Islet of Langerhans (tissue), 1 donor: Measurements from ENCODE around the gene HSPB6.
"Not testable (repeated sequence)": the region's sequence is repeated elsewhere in the genome, so short reads cannot be mapped to it uniquely, and the experiment has no call there.

Source experiments
- FAIRE-seq: peaks from one replicate; lab custom pipeline; 2011; peaks lifted over from hg19 to GRCh38; lab: Jason Lieb, UNC

The HSPB6 gene

GRCh38 chr19:35729763-35730162, 27.1 kb downstream of the HSPB6 start:
- FAIRE-seq: no peak

DNA sequence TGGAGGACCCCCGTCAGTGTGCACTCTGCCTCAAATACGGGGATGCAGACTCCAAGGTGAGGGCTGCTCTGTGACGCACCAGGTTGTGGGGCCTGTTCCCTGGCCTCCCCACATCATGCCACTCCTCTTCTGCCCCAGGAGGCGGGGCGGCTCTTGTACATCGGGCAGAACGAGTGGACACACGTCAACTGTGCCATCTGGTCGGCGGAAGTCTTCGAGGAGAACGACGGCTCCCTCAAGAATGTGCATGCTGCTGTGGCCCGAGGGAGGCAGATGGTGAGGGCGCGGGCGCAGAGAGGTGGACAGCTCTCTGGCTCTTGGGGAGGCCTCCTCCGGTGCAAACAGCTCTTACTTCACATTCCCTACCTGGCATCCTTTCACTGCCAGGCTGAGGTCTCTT, 27.8 kb downstream of the HSPB6 start:
- no peak for FAIRE-seq

DNA sequence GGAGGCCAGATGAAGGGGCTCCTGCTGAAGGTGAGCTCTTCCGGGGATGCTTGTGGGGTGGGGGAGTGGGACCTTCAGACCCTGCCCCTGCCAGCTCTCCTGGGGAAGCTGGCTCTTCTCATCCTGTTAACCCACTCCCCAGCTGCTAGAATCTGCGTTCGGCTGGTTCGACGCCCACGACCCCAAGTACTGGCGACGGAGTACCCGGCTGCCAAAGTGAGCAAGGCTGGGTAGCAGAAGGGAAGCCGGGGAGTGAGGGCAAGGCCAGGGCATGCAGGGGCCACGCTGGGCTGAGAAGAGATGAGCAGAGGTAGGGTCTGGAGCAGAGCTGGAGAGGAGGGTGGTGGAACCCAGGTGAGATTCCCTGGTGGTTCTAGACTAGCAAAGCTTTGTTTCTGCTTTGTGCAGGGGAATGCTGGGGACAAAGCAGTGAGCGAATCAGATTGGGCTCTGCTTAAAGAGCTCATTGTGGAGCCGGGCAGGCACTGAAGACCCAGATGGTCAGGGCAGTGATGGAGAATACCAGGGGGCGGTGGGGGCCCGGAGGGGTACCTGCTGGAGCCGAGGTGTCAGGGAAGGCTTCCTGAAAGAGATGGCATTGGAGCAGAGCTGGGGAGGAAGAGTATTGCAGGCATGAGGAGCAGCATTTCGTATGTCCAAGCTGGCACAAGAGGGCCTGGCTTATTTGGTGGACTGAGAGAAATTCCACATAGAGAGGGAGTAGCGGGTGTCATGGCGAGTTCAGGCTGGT, 28.7 kb downstream of the HSPB6 start:
- FAIRE-seq: no peak

GRCh38 chr19:35727053-35727955, 29.5 kb downstream of the HSPB6 start:
- FAIRE-seq: no peak

DNA sequence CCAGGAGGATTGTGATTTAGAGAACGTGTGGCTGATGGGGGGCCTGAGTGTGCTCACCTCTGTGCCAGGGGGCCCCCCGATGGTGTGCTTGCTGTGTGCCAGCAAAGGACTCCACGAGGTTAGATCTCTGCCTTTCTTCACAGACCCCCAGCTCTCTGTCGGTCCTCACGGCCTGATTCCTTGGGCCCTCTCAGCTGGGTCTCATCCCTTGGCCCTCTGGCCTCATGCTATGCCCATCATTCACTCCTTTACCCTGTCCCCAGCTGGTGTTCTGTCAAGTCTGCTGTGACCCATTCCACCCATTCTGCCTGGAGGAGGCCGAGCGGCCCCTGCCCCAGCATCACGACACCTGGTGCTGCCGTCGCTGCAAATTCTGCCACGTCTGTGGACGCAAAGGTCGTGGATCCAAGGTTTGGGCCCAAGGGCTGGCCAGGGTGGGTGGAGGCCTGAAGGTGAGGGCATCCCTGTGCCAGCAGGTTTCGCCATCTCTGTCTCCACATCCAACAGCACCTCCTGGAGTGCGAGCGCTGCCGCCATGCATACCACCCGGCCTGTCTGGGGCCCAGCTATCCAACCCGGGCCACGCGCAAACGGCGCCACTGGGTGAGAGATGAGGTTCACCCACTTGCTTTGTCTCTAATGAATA, 31.5 kb downstream of the HSPB6 start:
- FAIRE-seq: no peak

GRCh38 chr19:35724560-35724959, 32.3 kb downstream of the HSPB6 start:
- no peak for FAIRE-seq

GRCh38 chr19:35724132-35724531, 32.7 kb downstream of the HSPB6 start:
- FAIRE-seq: not testable (repeated sequence)

GRCh38 chr19:35723671-35724070, 33.2 kb downstream of the HSPB6 start:
- FAIRE-seq: no peak

GRCh38 chr19:35722897-35723296, 33.9 kb downstream of the HSPB6 start:
- no peak for FAIRE-seq

GRCh38 chr19:35722461-35722860, 34.4 kb downstream of the HSPB6 start:
- no peak for FAIRE-seq

DNA sequence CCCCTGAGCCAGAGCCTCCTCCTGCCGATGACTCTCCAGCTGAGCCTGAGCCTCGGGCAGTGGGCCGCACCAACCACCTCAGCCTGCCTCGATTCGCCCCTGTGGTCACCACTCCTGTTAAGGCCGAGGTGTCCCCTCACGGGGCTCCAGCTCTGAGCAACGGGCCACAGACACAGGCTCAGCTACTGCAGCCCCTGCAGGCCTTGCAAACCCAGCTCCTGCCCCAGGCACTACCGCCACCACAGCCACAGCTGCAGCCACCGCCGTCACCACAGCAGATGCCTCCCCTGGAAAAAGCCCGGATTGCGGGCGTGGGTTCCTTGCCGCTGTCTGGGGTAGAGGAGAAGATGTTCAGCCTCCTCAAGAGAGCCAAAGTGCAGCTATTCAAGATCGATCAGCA, 35.5 kb downstream of the HSPB6 start:
- no peak for FAIRE-seq

- FAIRE-seq: no peak
Observed at GRCh38 chr19:35720648-35721047, 36.2 kb downstream of the HSPB6 start.

- FAIRE-seq: no peak
Observed at GRCh38 chr19:35720163-35720524, 36.7 kb downstream of the HSPB6 start.

- no peak for FAIRE-seq
Observed at GRCh38 chr19:35719402-35720162, 37.2 kb downstream of the HSPB6 start.

GRCh38 chr19:35718345-35719041, 38.3 kb downstream of the HSPB6 start:
- no peak for FAIRE-seq

GRCh38 chr19:35717665-35718344, 39.0 kb downstream of the HSPB6 start, which contains the start of gene KMT2B:
Gene KMT2B, plus strand, starts transcription at chr19:35718003. Its CDS starts 16 bp downstream, at chr19:35718019.
- no peak for FAIRE-seq

DNA sequence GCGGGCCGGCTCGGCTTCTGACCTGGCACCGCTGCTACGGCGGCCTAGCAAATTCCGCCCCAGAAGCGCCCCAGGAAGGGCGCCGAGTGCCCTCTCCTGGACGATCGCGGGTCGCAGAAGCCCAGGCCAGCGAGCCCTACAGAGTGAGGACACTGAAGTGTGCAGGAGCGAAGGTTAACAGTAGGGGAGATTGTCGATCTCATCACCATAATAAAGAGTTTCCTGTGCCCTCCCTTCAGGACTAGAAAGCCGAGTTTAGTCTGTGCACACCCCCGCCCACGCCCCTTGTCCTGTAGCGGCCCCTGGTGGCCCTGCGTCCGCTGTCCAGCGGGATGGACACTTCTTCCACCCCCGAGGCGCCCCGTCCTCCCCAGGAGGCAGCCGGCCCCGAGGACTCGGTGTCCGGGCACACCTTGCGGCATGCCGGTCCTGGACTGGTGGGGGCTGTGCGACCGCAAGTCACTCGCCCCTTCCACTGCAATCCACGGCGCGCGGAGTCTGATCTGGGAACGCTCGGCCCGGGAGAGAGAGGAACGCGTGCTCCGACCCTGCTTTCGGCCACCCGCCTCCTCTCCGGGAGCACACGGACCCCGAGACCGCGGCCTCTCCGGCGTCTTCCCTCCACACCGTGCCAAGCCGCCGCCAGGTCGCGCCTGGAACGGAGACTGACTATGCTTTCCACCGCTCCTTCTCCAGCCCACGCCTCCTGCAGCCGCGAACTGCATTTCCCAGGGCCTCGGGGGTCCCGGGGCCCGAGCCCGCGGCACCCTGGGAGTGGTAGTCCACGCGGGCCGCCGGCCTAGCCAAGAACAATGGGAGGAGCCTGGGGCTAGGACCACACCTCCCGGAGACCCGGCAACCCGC, 39.8 kb downstream of the HSPB6 start:
- FAIRE-seq: no peak

DNA sequence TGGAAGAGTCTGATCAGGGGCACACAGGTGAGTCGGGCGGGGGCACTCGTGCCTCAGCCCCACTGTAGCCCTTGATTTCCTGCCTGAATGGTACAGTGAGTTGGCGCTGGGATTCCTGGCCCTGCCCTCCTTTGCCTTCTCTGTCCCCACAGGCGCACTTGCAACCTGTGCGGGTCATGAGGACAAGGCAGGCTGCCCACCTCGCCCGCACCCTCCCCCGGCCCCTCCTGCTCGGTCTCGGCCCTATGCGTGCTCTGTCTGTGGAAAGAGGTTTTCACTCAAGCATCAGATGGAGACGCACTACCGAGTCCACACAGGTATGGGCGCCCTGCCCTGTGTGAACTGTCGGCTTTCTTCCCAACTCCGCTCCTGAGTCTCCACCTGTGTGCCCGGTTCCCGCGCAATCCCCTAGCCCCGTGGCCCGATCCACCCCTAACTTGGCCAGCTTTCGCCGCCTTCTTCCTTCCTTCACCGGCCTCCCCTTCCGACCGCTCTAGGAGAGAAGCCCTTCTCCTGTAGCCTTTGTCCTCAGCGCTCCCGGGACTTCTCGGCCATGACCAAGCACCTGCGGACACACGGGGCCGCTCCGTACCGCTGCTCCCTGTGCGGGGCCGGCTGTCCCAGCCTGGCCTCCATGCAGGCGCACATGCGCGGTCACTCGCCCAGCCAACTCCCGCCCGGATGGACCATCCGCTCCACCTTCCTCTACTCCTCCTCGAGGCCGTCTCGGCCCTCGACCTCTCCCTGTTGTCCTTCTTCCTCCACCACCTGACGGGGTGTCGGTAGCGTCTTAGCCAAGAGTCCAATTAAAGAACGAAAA, 40.6 kb downstream of the HSPB6 start:
- no peak for FAIRE-seq

DNA sequence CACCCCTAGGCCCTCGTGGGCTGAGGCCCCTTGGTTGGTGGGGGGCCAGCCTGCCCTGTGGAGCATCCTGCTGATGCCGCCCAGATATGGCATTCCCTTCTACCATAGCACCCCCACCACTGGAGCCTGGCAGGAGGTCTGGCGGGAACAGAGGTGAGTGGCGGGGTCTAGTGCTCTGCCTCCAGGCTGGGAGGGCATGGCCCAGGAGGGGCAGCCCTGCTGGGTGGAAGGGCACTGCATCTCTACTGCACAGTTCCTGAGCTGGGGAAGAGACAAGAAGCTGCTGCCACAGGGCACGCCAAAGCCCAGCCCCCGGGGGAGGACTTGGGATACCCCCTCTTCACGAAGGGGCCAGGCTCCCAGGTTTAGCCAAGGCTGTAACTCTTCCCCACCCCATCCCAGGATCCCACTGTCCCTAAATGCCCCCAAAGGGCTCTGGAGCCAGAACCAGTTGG, 41.4 kb downstream of the HSPB6 start:
- FAIRE-seq: no peak
